NK-92 (cell line): Measurements from ENCODE around the gene MAP4K4.
"Not testable (repeated sequence)": the region's sequence is repeated elsewhere in the genome, so short reads cannot be mapped to it uniquely, and the experiment has no call there.

Source experiments
- DNase-seq: peaks from one replicate; lab custom pipeline; 2025; ENCODE audit not compliant: unreplicated experiment; lab: John Stamatoyannopoulos, UW

Gene MAP4K4

GRCh38 chr2:101897301-101897700 is 199.8 kb downstream of the MAP4K4 start:
- no peak for DNase-seq

GRCh38 chr2:101899265-101899664 is 201.8 kb downstream of the MAP4K4 start:
- DNase-seq, result no peak

- DNase-seq, result no peak
Measured at GRCh38 chr2:101899871-101900270, 202.4 kb downstream of the MAP4K4 start.

GRCh38 chr2:101900375-101900774 is 202.9 kb downstream of the MAP4K4 start:
- DNase-seq, result no peak

- DNase-seq, result no peak
Measured at GRCh38 chr2:101901241-101901640, 203.7 kb downstream of the MAP4K4 start.

- no peak for DNase-seq
Measured at GRCh38 chr2:101902169-101902568, 204.7 kb downstream of the MAP4K4 start.

GRCh38 chr2:101904916-101905315 is 207.4 kb downstream of the MAP4K4 start:
- DNase-seq, result no peak

- DNase-seq, result no peak
Measured at GRCh38 chr2:101905746-101906336, 208.3 kb downstream of the MAP4K4 start.

GRCh38 chr2:101909760-101910159 is 212.3 kb downstream of the MAP4K4 start:
- no peak for DNase-seq

GRCh38 chr2:101912545-101912944 is 215.0 kb downstream of the MAP4K4 start:
- no peak for DNase-seq

GRCh38 chr2:101921319-101921952 is 223.9 kb downstream of the MAP4K4 start:
- no peak for DNase-seq

- no peak for DNase-seq
Measured at GRCh38 chr2:101921953-101922325, 224.4 kb downstream of the MAP4K4 start.

GRCh38 chr2:101924311-101924710 is 226.8 kb downstream of the MAP4K4 start:
- DNase-seq, result not testable (repeated sequence)

- no peak for DNase-seq
Measured at GRCh38 chr2:101930019-101930418, 232.5 kb downstream of the MAP4K4 start.

- no peak for DNase-seq
Measured at GRCh38 chr2:101930847-101931246, 233.3 kb downstream of the MAP4K4 start.

- DNase-seq, result no peak
Measured at GRCh38 chr2:101931402-101931801, 233.9 kb downstream of the MAP4K4 start.

- DNase-seq, result not testable (repeated sequence)
Measured at GRCh38 chr2:101935764-101936163, 238.3 kb downstream of the MAP4K4 start.

- no peak for DNase-seq
Measured at GRCh38 chr2:101942851-101943250, 245.3 kb downstream of the MAP4K4 start.
